ENCODE data around the gene MACROH2A2.

GRCh38 chr10:70087616-70088307 lies 35.1 kb downstream of the MACROH2A2 start:
- no peak for TF ChIP-seq MXI1 (IDR thresholded peaks at IDR 0.05; ENCODE audit: borderline replicate concordance, low read depth, low read length)
- TF ChIP-seq CTCF (conservative IDR thresholded peaks at IDR 0.05; ENCODE audit: low read depth, low read length): no peak
